Adrenal gland (tissue), 12 donors: ENCODE results near the gene CENPU. TPM values are rescaled to one million over a fixed set of nuclear protein-coding genes. Genes with fewer than 3 reads are reported as not detected.
A peak's percentile ranks its signal among the peaks of the same experiment; 100 is the strongest.

Source experiments
- DNase-seq, 7 donors: peaks; one replicate each; pipeline ENCODE4 v3.0.0-alpha.2; 2019 to 2020
- H3K27ac ChIP-seq, 5 donors: fragments of 200-600 bp; sonication (generic) in 4 of 5; 1 replicate in 3 of 5; 2 replicates in 2 of 5; pipeline versions ENCODE4 v1.5.1 to v1.8.0; 2016 to 2020; ENCODE audit warnings: mild to moderate bottlenecking in 1 of 5
- H3K27me3 ChIP-seq: fragments of 200-600 bp; 2 replicates; pipeline ENCODE4 v1.8.0; 2021
- H3K36me3 ChIP-seq, 2 donors: fragments of 200-600 bp; replicated peaks in 1 of 2; 1 replicate in 1 of 2; 2 replicates in 1 of 2; pipeline versions ENCODE4 v1.5.1 to v1.8.0; 2018 to 2022
- H3K4me1 ChIP-seq, 2 donors: fragments of 200-600 bp; replicated peaks in 1 of 2; 1 replicate in 1 of 2; 2 replicates in 1 of 2; pipeline versions ENCODE4 v1.5.1 to v1.8.0; 2018 to 2021
- H3K4me3 ChIP-seq, 4 donors: fragments of 200-600 bp; sonication (generic) in 3 of 4; one replicate each; pipeline ENCODE4 v1.5.1; 2016 to 2018
- H3K9me3 ChIP-seq, 3 donors: fragments of 200-600 bp; sonication (generic) in 1 of 3; replicated peaks in 1 of 3; 1 replicate in 2 of 3; 2 replicates in 1 of 3; pipeline versions ENCODE4 v1.5.1 to v1.8.0; 2016 to 2021
- POLR2A ChIP-seq, 2 donors: fragments of 450-650 bp; IDR thresholded peaks; one replicate each; pipeline ENCODE4 v1.6.1; 2017; ENCODE audit warnings: antibody characterized with exemption in 2 of 2, mild to moderate bottlenecking in 2 of 2, moderate library complexity in 1 of 2
- WGBS, 4 donors: extraction: QIAGEN DNeasy Blood & Tissue Kit in 2 of 4; methylation state at CpG; one replicate each; pipeline versions ENCODE4 v1.1.5 to v1.1.7; 2013 to 2017; 5-methylcytosine and 5-hydroxymethylcytosine counted together
- intact Hi-C, 2 donors: fragments of 100-400 bp; cut with DNase I; formaldehyde crosslinking; loops; one replicate each; pipeline versions ENCODE4 v1.14.1 to v1.15.0; 2022 to 2023
- polyA plus RNA-seq, 3 donors: library from polyadenylated mRNA; stranded (reverse); fragments of 200-250 nt in 2 of 3; fragments of 350-450 nt in 1 of 3; fragmentation: Illumina TruSeq in 1 of 3; extraction: RNeasy Lipid Tissue Mini Kit (QIAGEN cat#74804) in 1 of 3; gene quantifications; one replicate each; pipeline ENCODE4 v1.2.3, GENCODE V29; 2013 to 2014
- total RNA-seq, 9 donors: library from RNA; depleted of rRNA in 4 of 9; stranded (reverse); fragments of >200 nt in 4 of 9; fragments of 120-200 nt in 1 of 9; fragmentation: NEBNext Ultra II Directional in 1 of 9; extraction: Animal tissue kit (Norgen Biotek cat#: 25700) in 1 of 9; gene quantifications; one replicate each; pipeline versions ENCODE4 v1.1.0 to v1.2.4, GENCODE V29; 2013 to 2023
- TF ChIP-seq, protein P1 (sequence below), 6 experiments: fragments of 450-650 bp in 4 of 6; fragments of 200-600 bp in 2 of 6; sonication (generic) in 1 of 6; IDR thresholded peaks; 1 replicate in 5 of 6; 2 replicates in 1 of 6; pipeline versions ENCODE4 v1.5.1 to v1.8.0; 2016 to 2021; ENCODE audit warnings: antibody characterized with exemption in 6 of 6, mild to moderate bottlenecking in 2 of 6, moderate library complexity in 1 of 6
- donor health status: healthy with polysubstance abuse.
- donor health status: Bipolar disorder and iron deficiency.
- donor health status: DM: yes; HTN: yes; CAD: no.
- donor health status: DM: no; HTN: no; CAD: no.
- donor health status: DM: no; HTN: no; CAD: no.
- donor health status: DM: yes; HTN: yes; CAD: no.

Gene CENPU
- total and polyA plus RNA-seq, 12 donors: 0.97 to 15.6 (median 2.9) TPM

DNA sequence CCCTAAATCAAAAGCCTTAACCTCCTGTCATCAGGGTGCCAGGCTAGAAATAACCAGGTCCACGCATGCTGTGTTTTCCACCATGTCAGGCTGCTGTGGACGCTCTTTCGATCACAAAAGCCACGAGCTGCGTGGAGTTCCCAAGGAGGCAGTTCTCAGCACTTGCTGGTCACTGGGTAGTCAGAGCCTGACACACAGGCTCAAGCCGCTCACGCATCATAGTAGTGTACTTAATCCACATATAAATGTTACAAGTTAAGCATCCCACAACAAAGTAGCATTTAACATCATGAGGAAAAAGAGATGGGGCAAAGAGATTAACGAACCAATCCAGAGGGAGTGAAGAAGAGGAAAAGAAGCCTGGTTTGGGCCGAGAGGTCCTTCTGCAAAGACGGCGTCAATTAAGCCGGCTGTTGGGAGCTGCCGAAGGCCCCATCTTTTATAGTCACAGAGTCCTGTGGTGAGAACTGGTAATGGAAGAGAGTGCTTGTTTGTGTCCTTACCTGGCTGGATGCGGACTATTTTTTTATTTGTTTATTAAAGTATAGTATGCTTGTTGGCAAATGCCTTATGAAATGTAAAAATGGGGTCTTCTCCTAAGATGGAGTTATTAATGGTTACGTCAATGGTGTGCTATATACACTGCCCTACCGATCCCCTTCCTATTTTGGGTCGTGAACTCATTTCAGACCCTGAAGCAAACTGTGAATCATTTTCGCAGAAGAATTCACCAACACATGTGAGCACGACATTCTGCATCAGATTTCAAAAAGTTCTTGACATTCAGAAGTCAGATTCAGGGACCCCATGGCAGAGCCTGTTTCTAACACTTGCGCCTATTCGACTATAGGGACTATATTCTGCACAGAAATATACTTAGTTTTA lies 83.7 kb downstream of the CENPU start:
- H3K4me3 ChIP-seq: peak overlapping the region; percentile 27 to 96 (median 52)
- WGBS, 4 donors: 27 to 31% (median 31%) methylated on average over 21 of the region's 21 CpGs
- intact Hi-C loops: loop anchor here in 1 of 2 donors (5.0 kb wide), 1 partner anchor 82 kb away; the partner anchor contains the start of gene CENPU
- peak in 6 of 7 donors; percentile 36 to 73 (median 52) for DNase-seq
- H3K27me3 ChIP-seq: no peaks in the 10 kb centered on the region
- TF ChIP-seq POLR2A (IDR thresholded peaks at IDR 0.05): no peak
- TF ChIP-seq, protein P1, sequence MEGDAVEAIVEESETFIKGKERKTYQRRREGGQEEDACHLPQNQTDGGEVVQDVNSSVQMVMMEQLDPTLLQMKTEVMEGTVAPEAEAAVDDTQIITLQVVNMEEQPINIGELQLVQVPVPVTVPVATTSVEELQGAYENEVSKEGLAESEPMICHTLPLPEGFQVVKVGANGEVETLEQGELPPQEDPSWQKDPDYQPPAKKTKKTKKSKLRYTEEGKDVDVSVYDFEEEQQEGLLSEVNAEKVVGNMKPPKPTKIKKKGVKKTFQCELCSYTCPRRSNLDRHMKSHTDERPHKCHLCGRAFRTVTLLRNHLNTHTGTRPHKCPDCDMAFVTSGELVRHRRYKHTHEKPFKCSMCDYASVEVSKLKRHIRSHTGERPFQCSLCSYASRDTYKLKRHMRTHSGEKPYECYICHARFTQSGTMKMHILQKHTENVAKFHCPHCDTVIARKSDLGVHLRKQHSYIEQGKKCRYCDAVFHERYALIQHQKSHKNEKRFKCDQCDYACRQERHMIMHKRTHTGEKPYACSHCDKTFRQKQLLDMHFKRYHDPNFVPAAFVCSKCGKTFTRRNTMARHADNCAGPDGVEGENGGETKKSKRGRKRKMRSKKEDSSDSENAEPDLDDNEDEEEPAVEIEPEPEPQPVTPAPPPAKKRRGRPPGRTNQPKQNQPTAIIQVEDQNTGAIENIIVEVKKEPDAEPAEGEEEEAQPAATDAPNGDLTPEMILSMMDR (IDR thresholded peaks at IDR 0.05): no peak
- peak overlapping the region in 4 of 5 donors; percentile 64 to 98 (median 82) for H3K27ac ChIP-seq
- H3K36me3 ChIP-seq: no peaks in the 10 kb centered on the region
- peaks cover 35 to 40% of the 10 kb centered on the region in 2 donors for H3K4me1 ChIP-seq
- H3K9me3 ChIP-seq: no peaks in the 10 kb centered on the region

DNA sequence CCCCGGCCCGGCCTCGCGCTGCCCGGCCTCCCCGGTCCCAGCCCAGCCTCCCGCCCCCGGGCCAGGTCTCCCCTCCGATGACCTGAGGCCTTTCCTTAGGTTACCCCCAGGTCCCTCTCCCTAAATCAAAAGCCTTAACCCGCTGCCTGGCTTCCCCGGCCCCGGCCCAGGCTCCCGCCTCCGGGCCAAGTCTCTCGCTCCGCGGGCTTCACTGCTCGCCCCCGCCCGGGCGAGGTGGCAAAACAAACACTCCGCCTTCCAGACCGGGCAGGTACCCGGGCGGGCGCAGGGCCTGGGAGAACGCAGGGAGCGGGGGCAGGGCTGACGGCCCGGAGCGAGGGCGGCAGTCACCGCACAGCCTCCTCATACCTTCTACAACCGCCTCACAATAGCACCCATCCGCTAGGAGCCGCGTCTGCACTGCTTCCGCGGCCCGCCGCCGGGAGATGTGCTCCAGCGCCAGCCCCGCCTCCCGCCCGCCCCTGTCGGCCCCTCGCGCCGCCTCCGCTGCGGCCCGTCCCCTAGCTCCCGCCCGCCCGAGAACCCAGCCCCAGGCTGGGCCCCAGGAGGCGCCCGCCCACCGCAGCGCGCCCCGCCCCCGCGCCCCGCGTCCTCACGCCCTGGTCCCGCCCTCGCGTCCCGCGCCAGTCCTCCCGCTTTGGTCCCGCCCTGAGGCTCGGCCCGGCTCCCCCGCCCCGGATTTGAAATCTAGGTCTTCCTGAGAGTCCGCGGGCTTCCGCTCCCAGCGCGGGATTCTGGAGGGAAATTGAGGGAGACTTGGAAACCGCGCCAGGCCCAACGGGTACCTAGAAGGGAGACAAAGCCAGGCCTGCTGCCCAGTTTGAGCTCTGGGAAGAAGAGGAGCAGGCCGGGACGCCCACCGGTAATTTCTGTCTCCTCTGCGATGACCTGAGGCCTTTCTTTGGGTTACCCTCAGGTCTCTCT lies 84.6 kb downstream of the CENPU start, which contains the start of the genes CASP3 and PRIMPOL:
Gene CASP3, minus strand, starts transcription at position 422 of the 945 bp plus-strand sequence. CDS start 10,994 bp downstream, outside the sequence.
Gene PRIMPOL, plus strand, starts transcription at position 713 of the 945 bp plus-strand sequence. CDS start 7,403 bp downstream, outside the sequence.
- TF ChIP-seq, protein P1 (IDR thresholded peaks at IDR 0.05): peak in 3 of 6 experiments; percentile 5 to 37 (median 10)
- TF ChIP-seq POLR2A (IDR thresholded peaks at IDR 0.05): peak; percentile 95 to 97
- Histone ChIP-seq H3K4me3 (peak within 1 kb of the TSS; percentile 44 to 96 (median 91)), H3K27me3 (no peaks in the 10 kb centered on the region), H3K27ac (peak within 1 kb of the TSS; percentile 94 to 99 (median 98)), H3K4me1 (peaks cover 35 to 45% of the 10 kb centered on the region in 2 donors), H3K36me3 (no peaks in the 10 kb centered on the region), H3K9me3 (no peaks in the 10 kb centered on the region)
- DNase-seq: peak; percentile 96 to 98 (median 97)
- intact Hi-C loops: loop anchor here in 1 of 2 donors (5.0 kb wide), 1 partner anchor 83 kb away; the partner anchor contains the start of gene CENPU
- 0 to 1% (median 0%) methylated on average over 5 to 88 of the region's 90 CpGs for WGBS, 4 donors

DNA sequence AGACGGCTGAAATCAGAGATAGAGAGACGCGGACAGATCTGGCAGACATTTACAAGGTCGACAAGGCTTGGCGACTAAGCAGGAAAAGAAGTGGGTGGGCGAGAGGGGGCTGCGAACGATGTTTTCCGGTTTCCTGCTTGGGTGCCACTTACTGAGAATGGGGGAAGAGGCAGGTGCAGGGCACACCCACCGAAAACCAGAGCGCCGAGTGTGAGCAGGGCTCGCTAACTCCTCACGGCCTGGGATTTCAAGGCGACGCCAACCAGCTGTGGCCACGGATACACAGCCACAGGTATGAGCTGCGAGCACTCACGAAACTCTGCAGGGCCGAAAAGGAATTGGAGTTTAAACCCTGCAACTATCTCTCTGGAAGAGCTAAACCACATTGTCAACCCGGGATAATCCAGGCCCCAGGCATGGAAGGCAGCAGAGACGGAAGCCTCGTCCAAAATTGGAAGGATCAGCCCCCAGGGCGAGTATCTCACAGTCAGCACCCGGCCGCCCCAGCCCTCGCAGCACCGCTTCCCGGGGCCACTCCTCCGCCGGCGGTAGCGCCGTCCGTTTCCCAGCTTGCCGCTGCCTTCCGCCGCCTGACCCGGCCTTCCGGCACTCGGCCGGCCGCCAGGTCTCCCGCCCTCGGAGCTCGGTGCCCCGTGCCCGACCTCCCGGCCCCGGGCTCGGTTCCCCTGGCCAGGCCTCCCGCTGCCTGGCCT lies 85.4 kb downstream of the CENPU start:
- WGBS, 4 donors: 0 to 1% (median 0%) methylated on average over 17 to 52 of the region's 52 CpGs
- peaks cover 35 to 45% of the 10 kb centered on the region in 2 donors for H3K4me1 ChIP-seq
- intact Hi-C loops: loop anchor here in 1 of 2 donors (5.0 kb wide), 1 partner anchor 84 kb away; the partner anchor contains the start of gene CENPU

More for the DNA sequence above, 85.4 kb downstream of the CENPU start:
- H3K9me3 ChIP-seq: no peaks in the 10 kb centered on the region
- peak overlapping the region; percentile 44 to 96 (median 91) for H3K4me3 ChIP-seq
- peak overlapping the region; percentile 94 to 99 (median 98) for H3K27ac ChIP-seq
- TF ChIP-seq, protein P1 (IDR thresholded peaks at IDR 0.05): no peak
- peak in 1 of 2 donors; percentile 11 for TF ChIP-seq POLR2A (IDR thresholded peaks at IDR 0.05)
- peak; percentile 59 to 78 (median 75) for DNase-seq
- H3K27me3 ChIP-seq: no peaks in the 10 kb centered on the region
- H3K36me3 ChIP-seq: no peaks in the 10 kb centered on the region
